GM21723 (cell line): Measurements from ENCODE around the gene EPB41L5.
A peak's percentile ranks its signal among the peaks of the same experiment; 100 is the strongest.
"Not testable (repeated sequence)": the region's sequence is repeated elsewhere in the genome, so short reads cannot be mapped to it uniquely, and the experiment has no call there.

ENCODE experiments used
- ATAC-seq: cut with Tn5 transposase; IDR thresholded peaks from one replicate; pipeline ENCODE4 v1.9.1; 2021; ENCODE audit warnings: mild to moderate bottlenecking, moderate library complexity; ENCODE audit not compliant: unreplicated experiment

The EPB41L5 gene

GRCh38 chr2:120094795-120095194, 81.9 kb downstream of the EPB41L5 start:
- ATAC-seq, result no peak

GRCh38 chr2:120100627-120101026, 87.8 kb downstream of the EPB41L5 start:
- ATAC-seq, result no peak

GRCh38 chr2:120103723-120104467, 91.0 kb downstream of the EPB41L5 start:
- no peak for ATAC-seq

GRCh38 chr2:120104772-120105171, 91.9 kb downstream of the EPB41L5 start:
- no peak for ATAC-seq

- ATAC-seq, result peak; percentile 80
Measured at GRCh38 chr2:120105360-120105759, 92.5 kb downstream of the EPB41L5 start.

- ATAC-seq, result no peak
Measured at GRCh38 chr2:120108049-120108448, 95.2 kb downstream of the EPB41L5 start.

GRCh38 chr2:120108749-120109148, 95.9 kb downstream of the EPB41L5 start:
- no peak for ATAC-seq

- ATAC-seq, result peak; percentile 55
Measured at GRCh38 chr2:120109186-120110061, 96.5 kb downstream of the EPB41L5 start.

GRCh38 chr2:120110062-120110362, 97.1 kb downstream of the EPB41L5 start:
- no peak for ATAC-seq

GRCh38 chr2:120110507-120110906, 97.6 kb downstream of the EPB41L5 start:
- no peak for ATAC-seq

- no peak for ATAC-seq
Measured at GRCh38 chr2:120111193-120111592, 98.3 kb downstream of the EPB41L5 start.

- no peak for ATAC-seq
Measured at GRCh38 chr2:120118018-120118417, 105.1 kb downstream of the EPB41L5 start.

- no peak for ATAC-seq
Measured at GRCh38 chr2:120118471-120118870, 105.6 kb downstream of the EPB41L5 start.

- not testable (repeated sequence) for ATAC-seq
Measured at GRCh38 chr2:120121337-120121736, 108.5 kb downstream of the EPB41L5 start.

GRCh38 chr2:120123090-120123489, 110.2 kb downstream of the EPB41L5 start:
- no peak for ATAC-seq

- no peak for ATAC-seq
Measured at GRCh38 chr2:120125195-120125594, 112.3 kb downstream of the EPB41L5 start.

GRCh38 chr2:120128216-120128615, 115.3 kb downstream of the EPB41L5 start:
- no peak for ATAC-seq

GRCh38 chr2:120132190-120132589, 119.3 kb downstream of the EPB41L5 start:
- no peak for ATAC-seq

- ATAC-seq, result no peak
Measured at GRCh38 chr2:120132691-120133090, 119.8 kb downstream of the EPB41L5 start.

- ATAC-seq, result no peak
Measured at GRCh38 chr2:120133572-120134244, 120.8 kb downstream of the EPB41L5 start.

GRCh38 chr2:120134263-120134662, 121.4 kb downstream of the EPB41L5 start:
- ATAC-seq, result no peak

GRCh38 chr2:120135013-120135412, 122.1 kb downstream of the EPB41L5 start:
- ATAC-seq, result not testable (repeated sequence)
